ENCODE data around the gene PPFIA2.

The PPFIA2 gene

GRCh38 chr12:81450920-81451739, 308.0 kb downstream of the PPFIA2 start:
- in situ Hi-C loops (cut with MboI; ENCODE audit: low pct_unique_long_range_greater_than_20kb, low sequenced_read_pairs, unreplicated experiment) = no loop called here
- TF ChIP-seq CTCF (IDR thresholded peaks at IDR 0.05; ENCODE audit: extremely low read depth, insufficient read depth, missing control alignments) = peak; percentile 46
- no peak for DNase-seq (ENCODE audit: low spot score)

GRCh38 chr12:81441629-81442028, 317.5 kb downstream of the PPFIA2 start:
- in situ Hi-C loops (cut with MboI; ENCODE audit: low pct_unique_long_range_greater_than_20kb, low sequenced_read_pairs, unreplicated experiment) = no loop called here
- DNase-seq (ENCODE audit: low spot score) = no peak
- TF ChIP-seq CTCF (IDR thresholded peaks at IDR 0.05; ENCODE audit: extremely low read depth, insufficient read depth, missing control alignments) = no peak

DNA sequence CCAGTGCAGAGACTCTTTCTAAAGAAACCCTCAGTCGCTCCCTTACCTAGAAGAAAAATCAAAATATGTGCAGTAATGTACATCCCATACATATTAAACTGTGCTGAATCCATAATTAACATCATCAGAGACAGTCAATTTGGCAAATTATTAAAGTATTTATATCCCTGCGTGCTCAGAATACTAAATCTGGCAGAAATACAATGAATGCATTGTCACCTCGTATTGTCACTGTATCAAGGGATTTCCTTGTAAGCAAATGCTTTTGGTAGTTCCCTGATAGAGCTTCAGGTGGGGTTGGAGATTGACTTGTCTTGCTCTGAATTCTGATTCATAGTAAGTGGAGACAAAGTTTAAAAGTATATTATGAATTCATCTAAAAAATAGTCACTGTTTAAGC, 319.1 kb downstream of the PPFIA2 start:
- in situ Hi-C loops (cut with MboI; ENCODE audit: low pct_unique_long_range_greater_than_20kb, low sequenced_read_pairs, unreplicated experiment) = no loop called here
- TF ChIP-seq CTCF (IDR thresholded peaks at IDR 0.05; ENCODE audit: extremely low read depth, insufficient read depth, missing control alignments) = no peak

DNA sequence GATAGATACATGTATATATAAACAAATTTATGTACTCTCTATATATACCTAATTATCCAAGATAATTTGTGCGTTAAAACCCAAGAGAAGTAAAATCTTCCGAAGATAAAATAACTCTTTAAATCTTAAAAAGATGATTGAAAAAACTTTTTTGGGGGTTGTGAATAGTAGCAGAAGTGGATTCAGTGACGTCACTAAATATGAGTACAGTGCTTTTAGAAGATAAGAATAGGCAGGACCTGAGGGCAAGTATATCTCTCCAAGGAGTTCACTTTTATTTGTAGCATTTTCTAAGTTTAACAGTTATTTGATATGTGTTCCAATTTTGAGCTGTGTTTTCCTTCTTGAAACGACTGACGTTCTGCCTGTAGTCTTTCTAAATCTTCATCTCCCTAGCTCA, 319.8 kb downstream of the PPFIA2 start:
- no peak for TF ChIP-seq CTCF (IDR thresholded peaks at IDR 0.05; ENCODE audit: extremely low read depth, insufficient read depth, missing control alignments)
- DNase-seq (ENCODE audit: low spot score) = no peak
- in situ Hi-C loops (cut with MboI; ENCODE audit: low pct_unique_long_range_greater_than_20kb, low sequenced_read_pairs, unreplicated experiment) = no loop called here

More for the DNA sequence above, 319.1 kb downstream of the PPFIA2 start:
- no peak for DNase-seq (ENCODE audit: low spot score)

- no peak for DNase-seq (ENCODE audit: low spot score)
- no peak for TF ChIP-seq CTCF (IDR thresholded peaks at IDR 0.05; ENCODE audit: extremely low read depth, insufficient read depth, missing control alignments)
Measured at GRCh38 chr12:81417056-81417455, 342.1 kb downstream of the PPFIA2 start.

GRCh38 chr12:81416571-81416970, 342.6 kb downstream of the PPFIA2 start:
- TF ChIP-seq CTCF (IDR thresholded peaks at IDR 0.05; ENCODE audit: extremely low read depth, insufficient read depth, missing control alignments) = no peak
- in situ Hi-C loops (cut with MboI; ENCODE audit: low pct_unique_long_range_greater_than_20kb, low sequenced_read_pairs, unreplicated experiment) = no loop called here

More at GRCh38 chr12:81417056-81417455, 342.1 kb downstream of the PPFIA2 start:
- in situ Hi-C loops (cut with MboI; ENCODE audit: low pct_unique_long_range_greater_than_20kb, low sequenced_read_pairs, unreplicated experiment) = no loop called here

More at GRCh38 chr12:81416571-81416970, 342.6 kb downstream of the PPFIA2 start:
- DNase-seq (ENCODE audit: low spot score) = no peak
